Astrocyte (in vitro differentiated cells and primary cell): ENCODE results near the gene C5orf24. TPM values are rescaled to one million over a fixed set of nuclear protein-coding genes. Genes with fewer than 3 reads are reported as not detected.
"Not testable (repeated sequence)": the region's sequence is repeated elsewhere in the genome, so short reads cannot be mapped to it uniquely, and the experiment has no call there.

Experiments
- DNase-seq: peaks from one replicate; pipeline ENCODE4 v3.0.0-alpha.2; 2010; ENCODE audit warnings: low read depth
- FAIRE-seq: peaks from 2 replicates; lab custom pipeline; 2011; peaks lifted over from hg19 to GRCh38; lab: Jason Lieb, UNC
- H2AFZ ChIP-seq: 2 replicates; pipeline ENCODE4 v1.6.0; 2012; ENCODE audit warnings: low read depth, low read length, inconsistent platforms
- H3K27ac ChIP-seq: 2 replicates; pipeline ENCODE4 v1.5.1; 2011; ENCODE audit warnings: low read depth, low read length, inconsistent platforms
- H3K27me3 ChIP-seq: 2 replicates; pipeline ENCODE4 v1.6.0; 2011; ENCODE audit warnings: low read length, inconsistent platforms; ENCODE audit not compliant: insufficient read depth
- H3K36me3 ChIP-seq: 2 replicates; pipeline ENCODE4 v1.5.1; 2011; ENCODE audit warnings: low read length, inconsistent platforms; ENCODE audit not compliant: insufficient read depth
- H3K4me1 ChIP-seq: 2 replicates; pipeline ENCODE4 v1.5.1; 2011; ENCODE audit warnings: low read length, inconsistent platforms; ENCODE audit not compliant: insufficient read depth
- H3K4me2 ChIP-seq: 2 replicates; pipeline ENCODE4 v1.6.0; 2012; ENCODE audit warnings: low read length, inconsistent platforms
- H3K4me3 ChIP-seq: 2 replicates; pipeline ENCODE4 v1.5.1; 2011; ENCODE audit warnings: low read depth, mild to moderate bottlenecking, low read length, inconsistent platforms; ENCODE audit not compliant: insufficient read depth
- H3K79me2 ChIP-seq: 2 replicates; pipeline ENCODE4 v1.6.0; 2012; ENCODE audit warnings: mild to moderate bottlenecking, low read length, inconsistent platforms; ENCODE audit not compliant: insufficient read depth
- H3K9ac ChIP-seq: 2 replicates; pipeline ENCODE4 v1.6.0; 2012; ENCODE audit warnings: mild to moderate bottlenecking, low read length, inconsistent platforms
- H3K9me3 ChIP-seq: 2 replicates; pipeline ENCODE4 v1.5.1; 2012; ENCODE audit warnings: low read depth, mild to moderate bottlenecking, low read length, inconsistent platforms; ENCODE audit not compliant: insufficient read depth
- H4K20me1 ChIP-seq: 2 replicates; pipeline ENCODE4 v1.6.0; 2012; ENCODE audit warnings: low read length, inconsistent platforms; ENCODE audit not compliant: insufficient read depth
- H3K27ac Mint-ChIP-seq: one replicate; pipeline ENCODE4 v1.8.0; 2021; ENCODE audit warnings: mild to moderate bottlenecking, mixed read lengths; ENCODE audit not compliant: unreplicated experiment
- H3K27me3 Mint-ChIP-seq: one replicate; pipeline ENCODE4 v1.8.0; 2021; ENCODE audit warnings: low read depth, mixed read lengths; ENCODE audit not compliant: unreplicated experiment
- H3K36me3 Mint-ChIP-seq: one replicate; pipeline ENCODE4 v1.8.0; 2021; ENCODE audit warnings: low read depth, mixed read lengths; ENCODE audit not compliant: unreplicated experiment
- H3K4me1 Mint-ChIP-seq: one replicate; pipeline ENCODE4 v1.8.0; 2021; ENCODE audit warnings: low read depth, mixed read lengths; ENCODE audit not compliant: unreplicated experiment
- H3K4me3 Mint-ChIP-seq: one replicate; pipeline ENCODE4 v1.8.0; 2021; ENCODE audit warnings: mild to moderate bottlenecking, moderate library complexity, mixed read lengths; ENCODE audit not compliant: unreplicated experiment
- H3K9me3 Mint-ChIP-seq: one replicate; pipeline ENCODE4 v1.8.0; 2021; ENCODE audit warnings: mild to moderate bottlenecking, mixed read lengths; ENCODE audit not compliant: unreplicated experiment
- EZH2 ChIP-seq: IDR thresholded peaks from 2 replicates; pipeline ENCODE4 v1.6.1; 2012; ENCODE audit warnings: mild to moderate bottlenecking, low read length, inconsistent platforms; ENCODE audit not compliant: insufficient read depth
- total RNA-seq: library from RNA; stranded (reverse); gene quantifications from 2 replicates; pipeline ENCODE4 v1.2.1, GENCODE V29; 2021
- TF ChIP-seq, protein P1 (sequence below): IDR thresholded peaks from 2 replicates; pipeline ENCODE4 v1.5.1; 2011; ENCODE audit warnings: low read depth, mild to moderate bottlenecking, inconsistent platforms, low read length, moderate library complexity; ENCODE audit not compliant: insufficient read depth

Gene C5orf24
- total RNA-seq, 1 donor from 2014 or later: 88.4 TPM

DNA sequence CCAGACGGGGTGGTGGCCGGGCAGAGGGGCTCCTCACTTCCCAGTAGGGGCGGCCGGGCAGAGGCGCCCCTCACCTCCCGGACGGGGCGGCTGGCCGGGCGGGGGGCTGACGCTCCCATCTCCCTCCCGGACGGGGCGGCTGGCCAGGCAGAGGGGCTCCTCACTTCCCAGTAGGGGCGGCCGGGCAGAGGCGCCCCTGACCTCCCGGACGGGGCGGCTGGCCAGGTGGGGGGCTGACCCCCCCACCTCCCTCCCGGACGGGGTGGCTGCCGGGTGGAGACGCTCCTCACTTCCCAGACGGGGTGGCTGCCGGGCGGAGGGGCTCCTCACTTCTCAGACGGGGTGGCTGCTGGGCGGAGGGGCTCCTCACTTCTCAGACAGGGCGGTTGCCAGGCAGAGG lies 35.9 kb downstream of the C5orf24 start:
- H3K4me3 ChIP-seq, DNase-seq, H3K27me3 Mint-ChIP-seq, H3K9me3 Mint-ChIP-seq, H3K4me3 Mint-ChIP-seq, H3K27ac Mint-ChIP-seq, H3K36me3 ChIP-seq, H3K4me2 ChIP-seq, H3K9ac ChIP-seq, H3K27me3 ChIP-seq, H2AFZ ChIP-seq, H3K36me3 Mint-ChIP-seq, H3K4me1 ChIP-seq, H3K9me3 ChIP-seq, H3K4me1 Mint-ChIP-seq, H3K27ac ChIP-seq, FAIRE-seq: not testable (repeated sequence)
- H3K79me2 ChIP-seq: peaks cover 58% of the 10 kb centered on the region
- peaks cover 50% of the 10 kb centered on the region for H4K20me1 ChIP-seq

GRCh38 chr5:134887593-134888159 lies 41.9 kb downstream of the C5orf24 start:
- TF ChIP-seq, protein P1, sequence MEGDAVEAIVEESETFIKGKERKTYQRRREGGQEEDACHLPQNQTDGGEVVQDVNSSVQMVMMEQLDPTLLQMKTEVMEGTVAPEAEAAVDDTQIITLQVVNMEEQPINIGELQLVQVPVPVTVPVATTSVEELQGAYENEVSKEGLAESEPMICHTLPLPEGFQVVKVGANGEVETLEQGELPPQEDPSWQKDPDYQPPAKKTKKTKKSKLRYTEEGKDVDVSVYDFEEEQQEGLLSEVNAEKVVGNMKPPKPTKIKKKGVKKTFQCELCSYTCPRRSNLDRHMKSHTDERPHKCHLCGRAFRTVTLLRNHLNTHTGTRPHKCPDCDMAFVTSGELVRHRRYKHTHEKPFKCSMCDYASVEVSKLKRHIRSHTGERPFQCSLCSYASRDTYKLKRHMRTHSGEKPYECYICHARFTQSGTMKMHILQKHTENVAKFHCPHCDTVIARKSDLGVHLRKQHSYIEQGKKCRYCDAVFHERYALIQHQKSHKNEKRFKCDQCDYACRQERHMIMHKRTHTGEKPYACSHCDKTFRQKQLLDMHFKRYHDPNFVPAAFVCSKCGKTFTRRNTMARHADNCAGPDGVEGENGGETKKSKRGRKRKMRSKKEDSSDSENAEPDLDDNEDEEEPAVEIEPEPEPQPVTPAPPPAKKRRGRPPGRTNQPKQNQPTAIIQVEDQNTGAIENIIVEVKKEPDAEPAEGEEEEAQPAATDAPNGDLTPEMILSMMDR: no peak
- TF ChIP-seq EZH2: no peak
- H3K79me2 ChIP-seq: peaks cover 31% of the 10 kb centered on the region
- H3K36me3 ChIP-seq: no peaks in the 10 kb centered on the region
- no peak overlapping the region for H3K9ac ChIP-seq
- no peaks in the 10 kb centered on the region for H3K27me3 Mint-ChIP-seq
- H3K4me2 ChIP-seq: no peak overlapping the region
- no peak overlapping the region for H3K4me3 ChIP-seq
- no peak for DNase-seq
- H3K27ac ChIP-seq: no peak overlapping the region
- no peaks in the 10 kb centered on the region for H3K4me1 Mint-ChIP-seq
- H4K20me1 ChIP-seq: peaks cover 38% of the 10 kb centered on the region
- H3K36me3 Mint-ChIP-seq: peaks cover 12% of the 10 kb centered on the region
- no peak for FAIRE-seq
- H3K4me3 Mint-ChIP-seq: no peak overlapping the region
- H3K9me3 Mint-ChIP-seq: peaks cover 2% of the 10 kb centered on the region
- H3K27me3 ChIP-seq: no peaks in the 10 kb centered on the region
- no peaks in the 10 kb centered on the region for H3K9me3 ChIP-seq
- no peak overlapping the region for H3K27ac Mint-ChIP-seq
- no peaks in the 10 kb centered on the region for H3K4me1 ChIP-seq
- no peak overlapping the region for H2AFZ ChIP-seq

- H2AFZ ChIP-seq: no peak overlapping the region
- no peaks in the 10 kb centered on the region for H3K4me1 Mint-ChIP-seq
- TF ChIP-seq, protein P1: no peak
- no peak for TF ChIP-seq EZH2
These were observed 43.6 kb downstream of the C5orf24 start for GRCh38 chr5:134889335-134889734.

More at GRCh38 chr5:134889335-134889734, 43.6 kb downstream of the C5orf24 start:
- peaks cover 31% of the 10 kb centered on the region for H3K79me2 ChIP-seq
- no peaks in the 10 kb centered on the region for H3K27me3 Mint-ChIP-seq
- H3K4me3 ChIP-seq: no peak overlapping the region
- H3K9ac ChIP-seq: no peak overlapping the region
- H3K27ac Mint-ChIP-seq: no peak overlapping the region
- peaks cover 2% of the 10 kb centered on the region for H3K9me3 Mint-ChIP-seq
- no peaks in the 10 kb centered on the region for H3K36me3 ChIP-seq
- H3K36me3 Mint-ChIP-seq: peaks cover 12% of the 10 kb centered on the region
- no peaks in the 10 kb centered on the region for H3K27me3 ChIP-seq
- H3K4me3 Mint-ChIP-seq: no peak overlapping the region
- peaks cover 45% of the 10 kb centered on the region for H4K20me1 ChIP-seq
- no peak overlapping the region for H3K27ac ChIP-seq
- H3K4me1 ChIP-seq: no peaks in the 10 kb centered on the region
- no peaks in the 10 kb centered on the region for H3K9me3 ChIP-seq
- no peak for FAIRE-seq
- no peak for DNase-seq
- no peak overlapping the region for H3K4me2 ChIP-seq
